ENCODE measurements around the gene CUZD1. TPM values are rescaled to one million over a fixed set of nuclear protein-coding genes. Genes with fewer than 3 reads are reported as not detected.
A peak's percentile ranks its signal among the peaks of the same experiment; 100 is the strongest.

Gene CUZD1
- total and polyA plus RNA-seq, 2 of the 13 experiments (the other 11 are each of a cell fraction or from before 2014, with no cell fraction given): 0.22 to 0.29 TPM

GRCh38 chr10:122879339-122880273, 33.9 kb upstream of the CUZD1 start, which contains the start of gene FAM24B (continued):
- peak; percentile 27; the same call in 1 of the 2 replicates for TF ChIP-seq ZHX1 (CRISPR knock-in tag; IDR thresholded peaks at IDR 0.05; ENCODE audit: low read depth)
- TF ChIP-seq ZNF362 (CRISPR knock-in tag; IDR thresholded peaks at IDR 0.05; ENCODE audit: borderline replicate concordance): no peak
- TF ChIP-seq GFI1 (CRISPR knock-in tag; IDR thresholded peaks at IDR 0.05; ENCODE audit: borderline replicate concordance): no peak
- no peak for TF ChIP-seq ZNF772 (CRISPR knock-in tag; IDR thresholded peaks at IDR 0.05)
- no peak for TF ChIP-seq MBNL3 (CRISPR knock-in tag; conservative IDR thresholded peaks at IDR 0.05)
- peak; percentile 64; the same call in 1 of the 2 replicates for TF ChIP-seq IRX3 (CRISPR knock-in tag; IDR thresholded peaks at IDR 0.05; ENCODE audit: borderline replicate concordance, low read depth)
- no peak for TF ChIP-seq PCBP2 (optimal IDR thresholded peaks at IDR 0.05; ENCODE audit: low read depth, low read length, poor library complexity, severe bottlenecking)
- no peak for TF ChIP-seq SSRP1 (CRISPR knock-in tag; IDR thresholded peaks at IDR 0.05)
- TF ChIP-seq IKZF5 (CRISPR knock-in tag; IDR thresholded peaks at IDR 0.05): no peak
- 0 out of 2 replicates have a peak, but pooled peaks have one; percentile 11 for TF ChIP-seq CHCHD3 (CRISPR knock-in tag; IDR thresholded peaks at IDR 0.05)
- TF ChIP-seq SNAPC5 (CRISPR knock-in tag; IDR thresholded peaks at IDR 0.05; ENCODE audit: borderline replicate concordance): 0 out of 2 replicates have a peak, but pooled peaks have one; percentile 81
- TF ChIP-seq ARID5B (CRISPR knock-in tag; IDR thresholded peaks at IDR 0.05): no peak
- TF ChIP-seq CENPX (CRISPR knock-in tag; IDR thresholded peaks at IDR 0.05): no peak
- no peak for TF ChIP-seq ZUFSP (CRISPR knock-in tag; IDR thresholded peaks at IDR 0.05; ENCODE audit: borderline replicate concordance)
- TF ChIP-seq CCDC6 (CRISPR knock-in tag; IDR thresholded peaks at IDR 0.05): peak; percentile 68; the same call in 1 of the 2 replicates
